ENCODE results near the gene ZCCHC14. TPM values are rescaled to one million over a fixed set of nuclear protein-coding genes. Genes with fewer than 3 reads are reported as not detected.
"Not testable (repeated sequence)": the region's sequence is repeated elsewhere in the genome, so short reads cannot be mapped to it uniquely, and the experiment has no call there.

The ZCCHC14 gene
- total and polyA plus RNA-seq, 11 donors = 6.4 to 18.4 (median 16.1) TPM

DNA sequence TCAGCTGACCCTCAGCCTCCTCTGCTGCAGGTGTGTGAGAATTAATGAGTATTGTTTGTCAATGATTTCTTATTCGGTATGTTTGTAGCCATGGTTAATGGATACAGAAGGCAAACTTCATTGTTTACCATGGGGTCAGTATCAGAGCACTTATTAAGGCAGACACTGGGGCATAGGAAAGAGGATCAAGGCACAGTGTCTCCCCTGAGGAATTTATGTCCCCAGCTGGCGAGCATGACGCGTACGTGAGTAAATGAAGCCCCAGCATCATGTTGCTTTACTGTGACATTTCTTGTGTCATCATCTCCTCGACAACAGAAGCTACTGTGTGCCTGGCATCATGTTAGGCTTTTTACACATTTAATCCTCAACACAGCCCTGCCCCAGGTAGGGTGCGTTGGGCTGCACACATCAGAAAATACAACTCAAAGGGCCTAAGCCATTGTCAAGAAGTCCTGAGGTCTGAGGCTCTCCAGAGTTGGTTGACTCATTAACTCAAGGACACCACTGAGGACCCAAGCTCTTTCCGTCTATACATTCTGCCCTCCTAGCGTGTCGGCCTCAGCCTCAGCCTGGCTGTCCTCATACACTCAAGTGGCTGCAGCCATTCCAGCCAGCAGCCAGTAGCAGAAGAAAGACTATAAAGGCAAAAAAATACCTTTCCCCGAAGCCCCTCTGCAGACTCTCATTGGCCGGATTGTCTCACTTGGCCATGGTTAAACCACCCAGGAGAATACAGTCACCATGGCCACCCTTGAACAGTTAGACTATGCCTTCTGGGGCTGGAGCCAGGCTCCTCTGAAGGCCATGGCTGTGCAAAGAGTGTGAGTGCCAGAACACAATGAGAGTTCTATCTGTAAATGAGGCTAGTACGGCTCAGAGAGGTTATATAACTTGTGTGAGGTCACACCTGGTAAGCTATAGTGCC is 13.9 kb upstream of the ZCCHC14 start:
- intact Hi-C loops (cut with DNase I) = no loop called here
- Histone ChIP-seq H3K4me1 (peaks cover 0 to 21% (median 13%) of the 10 kb centered on the region in 12 donors), H3K9me3 (no peaks in the 10 kb centered on the region), H3K27me3 (no peaks in the 10 kb centered on the region), H3K4me3 (peak overlapping the region in 1 of 12 donors; percentile 29), H3K36me3 (no peaks in the 10 kb centered on the region), H3K27ac (peak overlapping the region in 1 of 12 donors; percentile 24)
- DNase-seq (no peak), ATAC-seq (peak in 1 of 4 donors; percentile 20)
- no peak for TF ChIP-seq POLR2A (IDR thresholded peaks at IDR 0.05)
- TF ChIP-seq, protein P1, sequence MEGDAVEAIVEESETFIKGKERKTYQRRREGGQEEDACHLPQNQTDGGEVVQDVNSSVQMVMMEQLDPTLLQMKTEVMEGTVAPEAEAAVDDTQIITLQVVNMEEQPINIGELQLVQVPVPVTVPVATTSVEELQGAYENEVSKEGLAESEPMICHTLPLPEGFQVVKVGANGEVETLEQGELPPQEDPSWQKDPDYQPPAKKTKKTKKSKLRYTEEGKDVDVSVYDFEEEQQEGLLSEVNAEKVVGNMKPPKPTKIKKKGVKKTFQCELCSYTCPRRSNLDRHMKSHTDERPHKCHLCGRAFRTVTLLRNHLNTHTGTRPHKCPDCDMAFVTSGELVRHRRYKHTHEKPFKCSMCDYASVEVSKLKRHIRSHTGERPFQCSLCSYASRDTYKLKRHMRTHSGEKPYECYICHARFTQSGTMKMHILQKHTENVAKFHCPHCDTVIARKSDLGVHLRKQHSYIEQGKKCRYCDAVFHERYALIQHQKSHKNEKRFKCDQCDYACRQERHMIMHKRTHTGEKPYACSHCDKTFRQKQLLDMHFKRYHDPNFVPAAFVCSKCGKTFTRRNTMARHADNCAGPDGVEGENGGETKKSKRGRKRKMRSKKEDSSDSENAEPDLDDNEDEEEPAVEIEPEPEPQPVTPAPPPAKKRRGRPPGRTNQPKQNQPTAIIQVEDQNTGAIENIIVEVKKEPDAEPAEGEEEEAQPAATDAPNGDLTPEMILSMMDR (IDR thresholded peaks at IDR 0.05) = no peak
- 90 to 93% (median 92%) methylated on average over 12 to 13 of the region's 13 CpGs for whole genome bisulfite sequencing, 4 donors

DNA sequence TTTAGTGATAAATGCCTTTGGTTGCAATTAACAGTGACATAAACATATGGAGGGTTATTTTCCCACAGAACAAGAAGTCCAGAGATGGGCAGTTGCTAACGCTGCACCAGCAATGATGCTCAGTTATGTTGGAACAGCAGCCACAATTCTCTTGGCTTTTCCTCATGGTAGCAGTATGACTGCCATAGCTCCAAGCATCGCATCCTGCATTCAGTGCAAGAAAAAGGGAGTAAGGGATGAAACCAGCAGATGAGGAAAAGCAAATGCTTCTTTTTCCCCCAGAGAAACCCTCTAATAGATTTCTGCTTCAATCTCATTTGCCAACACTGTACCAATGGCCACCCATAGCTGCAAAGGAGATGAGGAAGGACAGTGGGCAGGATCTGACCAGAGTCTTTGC is 13.0 kb upstream of the ZCCHC14 start:
- no peak for ATAC-seq
- no peak overlapping the region for H3K27ac ChIP-seq
- no peak for DNase-seq
- H3K36me3 ChIP-seq = no peaks in the 10 kb centered on the region
- intact Hi-C loops (cut with DNase I) = no loop called here
- peaks cover 0 to 21% (median 13%) of the 10 kb centered on the region in 12 donors for H3K4me1 ChIP-seq
- 92 to 99% (median 97%) methylated on average over 2 of the region's 2 CpGs for WGBS, 4 donors
- TF ChIP-seq POLR2A (IDR thresholded peaks at IDR 0.05) = no peak
- TF ChIP-seq, protein P1 (IDR thresholded peaks at IDR 0.05) = no peak
- no peaks in the 10 kb centered on the region for H3K27me3 ChIP-seq
- no peaks in the 10 kb centered on the region for H3K9me3 ChIP-seq
- no peak overlapping the region for H3K4me3 ChIP-seq

DNA sequence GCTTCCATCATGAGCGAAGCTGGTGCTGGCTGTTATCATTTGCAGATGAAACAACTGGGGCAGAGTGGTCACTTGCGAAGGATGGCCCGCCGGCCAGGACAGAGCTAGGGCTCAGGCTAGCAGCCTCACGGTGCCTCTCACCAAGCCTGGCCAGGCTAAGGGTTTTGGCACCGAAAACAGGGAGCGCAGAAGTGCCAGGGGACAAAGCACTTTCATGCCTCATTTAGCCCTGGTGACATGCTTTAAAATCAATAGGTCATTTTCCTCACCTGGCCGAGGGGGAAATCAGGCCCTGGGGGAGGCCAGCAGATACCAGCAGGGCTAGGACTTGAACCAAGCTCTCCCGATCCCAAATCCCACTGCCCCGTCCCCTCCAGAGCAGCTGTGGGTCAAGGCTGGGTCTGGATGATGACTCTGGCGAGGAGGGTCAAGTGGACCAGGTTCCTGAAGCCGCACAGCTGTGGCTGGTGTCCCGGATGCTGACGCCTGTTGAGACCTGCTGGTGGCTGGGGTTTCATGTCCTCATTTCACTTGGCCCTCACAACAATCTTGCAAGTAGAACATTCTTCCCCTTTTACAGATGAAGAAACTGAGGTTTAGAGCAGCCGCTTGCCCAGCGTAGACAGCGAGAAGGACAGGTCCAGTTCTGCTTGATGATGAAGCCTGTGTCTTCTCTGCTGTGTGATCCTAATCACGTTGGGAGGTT is 10.6 kb upstream of the ZCCHC14 start:
- ATAC-seq; DNase-seq; H3K27me3 ChIP-seq; H3K36me3 ChIP-seq; intact Hi-C loops (cut with DNase I); H3K27ac ChIP-seq; H3K4me3 ChIP-seq; H3K9me3 ChIP-seq: not testable (repeated sequence)
- WGBS, 4 donors = 81 to 91% (median 90%) methylated on average over 18 of the region's 18 CpGs
- H3K4me1 ChIP-seq = peaks cover 0 to 16% (median 13%) of the 10 kb centered on the region in 12 donors

DNA sequence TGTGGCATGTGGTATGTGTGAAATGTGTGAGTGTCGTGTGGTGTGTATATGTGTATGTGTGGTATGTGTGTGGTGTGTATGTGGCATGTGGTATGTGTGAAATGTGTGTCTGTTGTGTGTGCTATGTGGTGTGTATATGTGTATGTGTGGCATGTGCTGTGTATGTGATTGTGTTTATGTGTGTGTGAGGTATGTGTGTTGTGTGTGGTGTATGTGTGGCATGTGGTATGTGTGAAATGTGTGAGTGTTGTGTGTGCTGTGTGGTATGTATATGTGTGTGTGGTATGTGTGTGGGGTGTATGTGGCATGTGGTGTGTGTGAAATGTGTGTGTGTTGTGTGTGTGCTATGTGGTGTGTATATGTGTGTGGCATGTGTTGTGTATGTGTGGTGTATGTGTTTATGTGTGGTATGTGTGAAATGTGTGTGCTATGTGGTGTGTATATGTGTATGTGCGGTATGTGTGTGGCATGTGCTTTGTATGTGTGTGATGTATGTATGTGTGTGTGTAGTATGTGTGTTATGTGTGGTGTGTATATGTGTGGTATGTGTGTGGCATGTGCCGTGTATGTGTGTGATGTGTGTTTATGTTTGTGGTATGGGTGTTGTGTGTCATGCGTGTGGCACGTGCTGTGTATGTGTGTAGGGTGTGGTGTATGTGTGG is 9.6 kb upstream of the ZCCHC14 start:
- H3K27me3 ChIP-seq = no peaks in the 10 kb centered on the region
- no peak for DNase-seq
- H3K4me3 ChIP-seq = no peak overlapping the region
- H3K9me3 ChIP-seq = no peaks in the 10 kb centered on the region
- H3K36me3 ChIP-seq = no peaks in the 10 kb centered on the region
- intact Hi-C loops (cut with DNase I) = no loop called here
- no peak for TF ChIP-seq POLR2A (IDR thresholded peaks at IDR 0.05)
- TF ChIP-seq, protein P1 (IDR thresholded peaks at IDR 0.05) = no peak
- ATAC-seq = no peak
- peaks cover 0 to 7% (median 5%) of the 10 kb centered on the region in 12 donors for H3K4me1 ChIP-seq
- 88 to 94% (median 91%) methylated on average over 5 of the region's 5 CpGs for WGBS, 4 donors
- H3K27ac ChIP-seq = no peak overlapping the region
